SK-N-MC (cell line): ENCODE results near the gene GPC6.

Experiments used
- EZH2 ChIP-seq: fragments of 200-600 bp; sonication (generic); IDR thresholded peaks from one replicate; pipeline ENCODE4 v1.6.1; 2017; ENCODE audit warnings: antibody characterized with exemption
- POLR2AphosphoS5 ChIP-seq: IDR thresholded peaks from 2 replicates; pipeline ENCODE4 v1.6.1; 2012; ENCODE audit warnings: mild to moderate bottlenecking, low read depth, low read length, borderline replicate concordance

- no peak for TF ChIP-seq EZH2
- no peak for TF ChIP-seq POLR2AphosphoS5
Observed at GRCh38 chr13:94411747-94412146, 1185.1 kb downstream of the GPC6 start.
